HG03196 (cell line): ENCODE results near the gene TREM1.
"Not testable (repeated sequence)": the region's sequence is repeated elsewhere in the genome, so short reads cannot be mapped to it uniquely, and the experiment has no call there.

ENCODE experiments used
- ATAC-seq: cut with Tn5 transposase; IDR thresholded peaks from one replicate; pipeline ENCODE4 v1.9.1; 2021; ENCODE audit not compliant: unreplicated experiment

The TREM1 gene

DNA sequence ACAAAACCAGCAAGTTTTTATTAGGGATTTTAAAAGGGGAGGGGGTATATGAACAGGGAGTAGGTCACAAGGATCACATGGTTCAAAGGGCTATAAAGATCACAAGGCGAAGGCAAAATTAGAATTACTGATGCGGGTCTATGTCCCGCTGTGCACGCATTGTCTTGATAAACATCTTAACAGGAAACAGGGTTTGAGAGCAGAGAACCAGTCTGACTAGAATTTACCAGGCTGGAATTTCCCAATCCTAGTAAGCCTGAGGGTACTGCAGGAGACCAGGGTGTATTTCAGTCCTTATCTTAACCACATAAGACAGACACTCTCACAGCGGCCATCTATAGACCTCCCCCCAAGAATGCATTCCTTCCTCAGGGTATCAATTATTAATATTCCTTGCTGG is 10.8 kb upstream of the TREM1 start:
- ATAC-seq = not testable (repeated sequence)

DNA sequence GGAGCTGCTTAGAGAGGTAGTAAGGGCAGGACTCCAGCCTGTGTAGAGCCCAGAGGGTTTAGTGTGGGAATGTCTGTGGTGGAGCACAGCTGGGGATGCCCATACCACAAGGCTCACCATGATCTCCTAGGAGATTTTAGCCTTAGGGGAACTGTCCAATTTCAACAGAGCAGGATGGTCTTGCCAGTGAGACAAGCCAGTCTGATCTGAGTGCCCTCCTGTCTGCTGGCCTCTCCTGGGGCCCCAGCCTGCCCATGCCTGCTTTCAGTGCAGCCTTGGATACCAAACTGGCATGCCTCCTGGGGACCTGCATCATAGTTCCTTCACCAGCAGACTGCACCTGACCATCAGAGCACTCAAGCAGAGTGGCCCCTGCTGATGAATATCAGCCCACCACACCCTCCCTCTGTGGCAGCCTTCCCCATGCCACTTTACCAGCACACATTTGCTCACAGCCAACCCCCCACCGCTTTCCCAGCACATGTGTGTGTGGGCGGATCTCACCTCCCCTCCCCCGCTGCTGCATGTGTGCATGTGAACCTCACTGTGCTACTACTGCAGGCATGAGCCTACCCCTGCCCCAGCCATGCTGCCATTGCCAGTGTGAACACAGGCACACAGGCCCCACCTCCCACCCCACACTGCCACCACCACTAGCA is 7.9 kb upstream of the TREM1 start:
- ATAC-seq = no peak

DNA sequence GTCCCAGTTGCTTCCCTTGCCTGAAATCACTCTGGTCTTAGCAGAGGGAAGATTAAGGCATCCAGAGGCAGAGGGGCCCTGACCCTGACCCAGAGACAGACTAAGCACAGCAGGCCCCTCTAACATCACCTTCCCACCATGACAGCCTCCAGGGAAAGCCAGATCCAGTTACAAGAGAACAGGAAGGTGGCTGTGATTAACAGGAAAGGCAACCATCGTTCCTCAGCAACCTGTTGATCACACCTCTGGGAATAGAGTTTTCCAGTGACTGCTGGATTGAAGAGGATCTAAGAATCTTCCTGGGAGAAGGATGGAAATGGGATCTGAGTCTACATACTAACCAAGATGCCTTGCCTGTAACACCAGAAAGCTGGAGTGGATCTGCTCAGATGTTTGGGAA is 5.2 kb upstream of the TREM1 start:
- no peak for ATAC-seq

DNA sequence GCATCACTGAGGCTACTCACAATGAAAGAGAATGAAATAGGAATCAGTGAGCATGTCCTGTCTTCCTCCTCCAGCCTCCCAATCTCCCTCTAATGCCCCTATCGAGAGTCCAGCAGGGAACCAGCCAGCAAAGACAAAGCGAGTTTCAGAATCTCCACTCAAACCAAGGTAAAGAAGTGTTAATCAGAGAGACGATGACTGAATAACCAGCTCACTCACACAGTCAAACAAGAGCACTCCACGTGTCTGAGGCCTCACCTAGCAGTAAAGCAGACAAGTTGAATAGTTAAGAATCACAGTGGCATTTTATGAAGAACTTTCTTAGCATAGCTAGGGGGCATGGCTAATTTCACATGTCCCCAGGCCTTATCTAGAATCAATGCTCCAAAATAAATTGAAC is 3.3 kb upstream of the TREM1 start:
- ATAC-seq = no peak

DNA sequence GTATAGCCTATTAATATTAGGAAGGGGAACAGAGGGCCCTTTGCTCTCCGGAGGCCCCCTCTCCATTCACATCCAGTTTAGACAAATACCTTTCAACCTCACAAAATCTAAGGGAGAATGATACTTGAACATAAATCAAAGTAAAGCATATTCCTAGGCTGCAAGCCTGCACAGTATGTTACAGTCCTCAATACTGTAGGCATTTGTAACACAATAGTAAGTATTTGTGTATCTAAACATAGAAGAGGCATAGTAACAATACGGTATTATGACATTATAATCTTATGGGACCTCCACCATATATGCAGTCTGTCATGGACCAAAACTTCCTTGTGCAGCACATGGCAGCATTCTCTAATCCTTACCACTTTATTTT is 2.3 kb upstream of the TREM1 start:
- ATAC-seq = no peak

- ATAC-seq = no peak
Observed at GRCh38 chr6:41288030-41288753, 1.7 kb upstream of the TREM1 start.

DNA sequence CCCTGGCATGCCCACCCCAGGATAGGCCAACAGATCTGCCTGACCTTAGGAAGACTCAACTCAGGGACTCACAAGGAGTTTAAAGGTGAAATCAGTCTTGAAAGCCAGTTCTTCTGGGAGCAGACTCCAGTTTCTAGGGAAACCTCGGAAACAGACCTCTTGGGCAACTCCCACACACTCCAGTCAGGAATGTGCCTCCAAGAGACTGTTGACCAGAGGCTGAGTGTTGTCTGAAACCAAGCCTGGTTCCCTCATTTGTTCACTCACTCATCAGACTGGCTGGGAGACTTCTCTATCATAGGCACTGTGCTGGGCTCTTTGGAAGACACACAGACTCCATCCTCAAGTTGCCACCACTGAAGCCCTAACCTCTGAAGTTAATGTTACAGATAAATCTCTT is 1.8 kb downstream of the TREM1 start:
- ATAC-seq = no peak

- ATAC-seq = no peak
Observed at GRCh38 chr6:41283600-41283999, 2.9 kb downstream of the TREM1 start.

DNA sequence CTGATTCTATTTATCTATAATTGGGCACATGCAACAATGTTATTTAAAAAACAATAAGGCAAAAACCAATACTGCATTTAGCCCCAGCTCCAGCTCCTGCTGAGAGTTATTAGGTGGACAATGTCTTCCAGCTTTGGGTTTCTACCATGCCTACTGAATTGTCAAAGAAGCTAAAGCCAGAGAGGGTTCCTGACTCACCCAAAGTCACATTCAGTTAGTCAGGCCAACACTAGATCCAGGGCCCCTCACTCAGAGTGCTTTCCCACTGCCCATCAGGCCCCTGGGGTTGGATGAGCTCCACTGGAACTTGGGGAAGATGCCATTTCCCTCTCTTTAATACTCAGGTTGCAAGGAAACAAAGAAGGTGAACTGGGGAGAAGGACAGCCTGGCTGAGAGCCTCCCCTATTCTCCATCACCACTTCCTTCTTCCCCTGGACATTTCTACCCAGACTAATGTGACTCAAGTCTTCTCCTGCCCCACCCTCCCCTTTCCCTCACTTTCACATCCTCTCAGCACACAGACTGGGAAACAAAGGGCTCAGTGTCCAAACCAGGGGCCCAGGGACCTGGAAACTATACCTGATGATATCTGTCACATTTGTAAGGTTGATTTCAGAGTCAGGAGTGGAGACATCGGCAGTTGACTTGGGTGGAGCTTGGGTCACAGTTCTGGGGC is 6.0 kb downstream of the TREM1 start:
- no peak for ATAC-seq

- no peak for ATAC-seq
Observed at GRCh38 chr6:41278699-41279405, 7.6 kb downstream of the TREM1 start.

- no peak for ATAC-seq
Observed at GRCh38 chr6:41277605-41278004, 8.9 kb downstream of the TREM1 start.

- no peak for ATAC-seq
Observed at GRCh38 chr6:41275489-41275888, 11.0 kb downstream of the TREM1 start.

GRCh38 chr6:41274256-41274655 is 12.2 kb downstream of the TREM1 start:
- no peak for ATAC-seq

GRCh38 chr6:41273714-41274113 is 12.8 kb downstream of the TREM1 start:
- no peak for ATAC-seq

DNA sequence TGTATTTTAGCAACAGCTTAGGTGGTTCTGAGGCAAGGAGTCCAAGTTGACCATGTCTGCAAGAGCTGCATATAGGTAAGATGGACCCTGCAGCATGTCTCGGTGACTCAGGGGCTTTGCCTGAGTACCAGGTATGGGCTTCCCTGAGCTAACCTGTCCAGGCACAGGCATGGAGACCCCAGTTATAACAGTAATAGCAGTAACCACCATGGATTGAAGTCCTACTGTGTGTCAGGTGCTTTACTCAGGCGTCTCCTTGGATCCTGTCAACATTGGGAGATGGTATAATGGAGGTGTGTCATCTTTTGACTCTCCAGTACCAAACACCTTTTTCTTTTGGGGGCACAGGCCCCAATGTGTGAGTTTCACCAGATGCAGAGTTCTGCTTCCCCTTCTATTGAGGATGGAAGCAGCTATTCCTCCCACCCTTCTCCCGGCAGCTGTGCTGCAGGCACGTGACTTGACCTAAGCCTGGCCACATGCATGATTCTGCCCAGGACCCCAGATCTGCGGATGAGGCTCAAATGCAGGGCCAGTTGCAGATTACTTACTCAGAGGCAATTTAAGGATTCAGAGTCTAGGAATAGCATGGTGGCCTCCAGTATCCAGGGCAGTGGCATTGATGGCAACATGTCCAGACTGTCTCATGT is 13.8 kb downstream of the TREM1 start:
- no peak for ATAC-seq

DNA sequence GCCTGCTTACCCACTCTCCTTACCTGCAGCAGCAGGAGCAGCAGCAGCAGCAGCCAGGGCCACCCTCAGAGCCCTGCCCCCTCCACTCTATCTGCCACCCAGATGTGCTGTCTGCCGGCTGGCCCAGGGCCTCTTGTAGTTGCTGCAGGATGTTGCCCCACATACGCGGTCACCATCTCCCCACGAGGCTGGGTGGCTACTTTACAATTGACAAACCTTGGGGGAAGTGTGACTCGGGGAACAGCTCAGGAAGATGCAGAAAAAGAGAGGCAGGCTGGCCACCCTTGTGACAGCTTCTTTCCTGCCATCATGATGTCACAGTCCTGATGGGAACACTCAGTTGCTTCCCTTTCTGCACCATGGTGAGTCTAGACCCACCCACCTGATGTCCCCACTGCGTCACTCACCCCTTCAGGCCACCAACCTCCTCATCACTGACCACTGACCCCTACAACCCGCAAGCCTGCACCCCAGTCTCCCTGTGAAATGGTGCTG is 14.5 kb downstream of the TREM1 start:
- no peak for ATAC-seq

DNA sequence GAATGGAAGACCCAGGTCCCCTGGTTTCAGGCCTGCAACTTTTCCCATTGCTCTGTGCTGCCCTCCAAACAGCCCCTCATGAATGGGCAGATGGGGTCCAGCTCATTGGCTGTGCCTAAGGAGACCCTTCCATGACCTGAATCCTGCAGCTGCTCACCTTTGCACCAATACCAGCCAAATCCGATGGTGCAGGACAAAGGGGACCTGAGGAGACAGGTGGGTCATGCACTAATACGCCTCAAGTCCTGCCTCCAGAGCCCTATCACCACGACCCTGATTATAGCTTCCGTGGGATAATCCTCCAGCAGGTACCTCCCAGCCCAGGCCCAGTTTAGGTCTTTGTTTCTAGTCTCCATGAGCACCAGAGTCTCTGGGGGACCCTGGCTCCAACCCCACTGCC is 16.8 kb downstream of the TREM1 start:
- ATAC-seq = no peak

DNA sequence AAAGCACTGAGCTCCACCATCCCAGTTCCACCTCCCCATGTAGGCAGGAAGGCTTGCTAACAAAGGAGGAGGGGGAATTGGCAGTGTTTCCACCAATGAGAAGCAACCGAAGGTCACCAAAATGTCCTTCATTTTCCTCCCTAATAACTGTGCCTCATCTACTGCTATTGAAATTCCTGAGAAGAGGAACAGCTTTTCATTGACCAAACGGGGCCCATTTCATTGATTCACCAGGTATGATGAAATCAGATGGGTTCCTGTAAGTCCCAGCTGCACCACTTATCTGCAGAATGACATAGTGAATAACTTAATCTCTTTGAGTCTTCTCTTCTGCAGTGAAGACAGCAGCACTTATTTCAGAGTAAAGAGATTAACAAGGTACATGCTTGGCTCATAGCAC is 17.3 kb downstream of the TREM1 start:
- no peak for ATAC-seq

GRCh38 chr6:41268478-41268877 is 18.0 kb downstream of the TREM1 start:
- no peak for ATAC-seq

DNA sequence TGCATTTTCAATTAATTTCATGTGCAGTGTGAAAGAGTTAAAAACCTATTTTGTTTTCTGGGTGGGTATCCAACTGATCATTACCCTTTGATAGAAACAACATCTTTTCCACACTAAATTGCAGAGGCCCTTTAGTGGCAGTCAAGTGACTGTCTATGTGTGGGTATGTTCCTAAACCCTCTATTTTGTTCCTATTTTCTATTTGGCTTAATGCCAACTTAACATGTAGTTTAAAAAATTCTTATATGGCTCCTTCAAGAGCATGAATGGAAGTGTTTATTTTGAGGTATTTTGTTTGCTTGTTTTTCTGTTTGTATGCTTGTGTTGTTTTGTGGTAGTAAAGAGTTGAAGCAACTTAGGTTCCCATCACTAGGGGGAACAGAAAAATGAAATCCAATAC is 19.9 kb downstream of the TREM1 start:
- ATAC-seq = no peak

DNA sequence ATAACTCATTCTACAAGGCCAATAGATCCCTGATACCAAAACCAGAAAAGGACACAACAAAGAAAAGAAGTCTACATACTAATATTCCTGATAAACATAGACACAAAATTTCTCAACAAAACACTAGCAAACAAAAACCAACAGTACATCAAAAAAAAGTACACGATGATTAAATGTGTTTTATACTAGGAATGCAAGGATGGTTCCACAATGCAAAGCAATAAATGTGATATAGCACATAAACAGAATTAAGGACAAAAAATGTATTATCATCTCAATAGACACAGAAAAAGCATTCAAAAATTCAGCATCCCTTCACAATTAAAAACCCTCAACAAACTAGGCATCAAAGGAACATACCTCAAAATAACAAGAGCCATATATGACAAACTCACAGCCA is 23.2 kb downstream of the TREM1 start:
- no peak for ATAC-seq
